AG09309 (cell line): ENCODE data around the gene ATP2B2.

Experiments used
- DNase-seq: peaks from one replicate; pipeline ENCODE4 v3.0.0-alpha.2; 2010; ENCODE audit warnings: low read depth
- H3K4me3 ChIP-seq: 2 replicates; pipeline ENCODE4 v1.5.1; 2011; ENCODE audit warnings: mild to moderate bottlenecking, low read depth, low read length, moderate library complexity; ENCODE audit not compliant: control insufficient read depth
- CTCF ChIP-seq: IDR thresholded peaks from 2 replicates; pipeline ENCODE4 v1.5.1; 2011; ENCODE audit warnings: mild to moderate bottlenecking, low read depth, low read length, inconsistent platforms; ENCODE audit not compliant: insufficient read depth, control insufficient read depth; ENCODE audit errors: missing control alignments

Gene ATP2B2

GRCh38 chr3:10514407-10515069 lies 9.2 kb upstream of the ATP2B2 start:
- no peak overlapping the region for H3K4me3 ChIP-seq
- no peak for TF ChIP-seq CTCF
- DNase-seq, result no peak

- DNase-seq, result no peak
- TF ChIP-seq CTCF, result no peak
- no peak overlapping the region for H3K4me3 ChIP-seq
These were observed 7.9 kb upstream of the ATP2B2 start for GRCh38 chr3:10513306-10513705.

GRCh38 chr3:10512687-10513086 lies 7.3 kb upstream of the ATP2B2 start:
- H3K4me3 ChIP-seq, result no peak overlapping the region
- TF ChIP-seq CTCF, result no peak
- no peak for DNase-seq

GRCh38 chr3:10511809-10512494 lies 6.6 kb upstream of the ATP2B2 start:
- H3K4me3 ChIP-seq, result no peak overlapping the region
- TF ChIP-seq CTCF, result no peak
- DNase-seq, result peak; percentile 27

- H3K4me3 ChIP-seq, result no peak overlapping the region
- no peak for DNase-seq
- no peak for TF ChIP-seq CTCF
These were observed 5.5 kb upstream of the ATP2B2 start for GRCh38 chr3:10510743-10511432.

- no peak overlapping the region for H3K4me3 ChIP-seq
- no peak for TF ChIP-seq CTCF
- DNase-seq, result no peak
These were observed 4.8 kb upstream of the ATP2B2 start for GRCh38 chr3:10510086-10510742.
